ENCODE results near the gene ADAM12. TPM values are rescaled to one million over a fixed set of nuclear protein-coding genes. Genes with fewer than 3 reads are reported as not detected.

Gene ADAM12
- total and polyA plus RNA-seq, 2 of the 13 experiments (the other 11 are each of a cell fraction or from before 2014, with no cell fraction given): not detected

DNA sequence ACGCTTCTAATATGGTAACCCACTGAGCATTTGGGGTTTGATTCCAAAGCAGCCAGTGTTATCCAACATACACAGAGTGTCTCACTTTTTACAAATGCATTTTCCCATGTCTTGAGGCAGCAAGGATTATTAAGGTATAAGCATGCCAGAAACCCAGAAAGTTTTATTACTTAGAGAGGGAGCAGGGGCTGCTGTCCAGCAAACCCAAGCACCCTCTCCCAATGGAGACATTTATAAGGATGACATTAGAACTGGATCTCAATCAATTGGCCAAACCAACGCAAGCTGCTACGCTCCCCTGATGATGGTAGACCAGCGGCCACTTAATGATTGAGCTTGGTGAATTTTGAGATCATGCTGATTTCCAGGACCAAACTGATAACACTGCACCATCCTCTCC lies 315.7 kb downstream of the ADAM12 start:
- no peak for TF ChIP-seq FOXP1 (IDR thresholded peaks at IDR 0.05)
- TF ChIP-seq FOXP1 (CRISPR knock-in tag; IDR thresholded peaks at IDR 0.05): no peak
- no peak for TF ChIP-seq MYC (CRISPR knock-in tag; IDR thresholded peaks at IDR 0.05; ENCODE audit: borderline replicate concordance)
- TF ChIP-seq, protein P1, sequence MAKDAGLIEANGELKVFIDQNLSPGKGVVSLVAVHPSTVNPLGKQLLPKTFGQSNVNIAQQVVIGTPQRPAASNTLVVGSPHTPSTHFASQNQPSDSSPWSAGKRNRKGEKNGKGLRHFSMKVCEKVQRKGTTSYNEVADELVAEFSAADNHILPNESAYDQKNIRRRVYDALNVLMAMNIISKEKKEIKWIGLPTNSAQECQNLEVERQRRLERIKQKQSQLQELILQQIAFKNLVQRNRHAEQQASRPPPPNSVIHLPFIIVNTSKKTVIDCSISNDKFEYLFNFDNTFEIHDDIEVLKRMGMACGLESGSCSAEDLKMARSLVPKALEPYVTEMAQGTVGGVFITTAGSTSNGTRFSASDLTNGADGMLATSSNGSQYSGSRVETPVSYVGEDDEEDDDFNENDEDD (CRISPR knock-in tag; IDR thresholded peaks at IDR 0.05; ENCODE audit: borderline replicate concordance): no peak
- no peak for TF ChIP-seq ZNF772 (CRISPR knock-in tag; IDR thresholded peaks at IDR 0.05)
- TF ChIP-seq ZBTB7A (CRISPR knock-in tag; IDR thresholded peaks at IDR 0.05): no peak
- TF ChIP-seq IKZF4 (CRISPR knock-in tag; IDR thresholded peaks at IDR 0.05; ENCODE audit: borderline replicate concordance, low read depth, not compliant biosample characterization): no peak
- no peak for TF ChIP-seq FOXO1 (CRISPR knock-in tag; IDR thresholded peaks at IDR 0.05)
- no TSS peak for BruUV-seq (replicated peaks)
- Histone ChIP-seq H2AFZ (ENCODE audit: low read length) (no peak overlapping the region), H3K79me2 (ENCODE audit: insufficient read depth, low read length) (no peaks in the 10 kb centered on the region), H4K20me1 (ENCODE audit: insufficient read depth, low read length) (no peaks in the 10 kb centered on the region), H3K9me3 (ENCODE audit: low read length) (no peaks in the 10 kb centered on the region), H3K27ac (ENCODE audit: extremely low read length, insufficient read depth, low read length) (no peak overlapping the region), H3K4me3 (replicated peaks in 1 of 3; ENCODE audit: insufficient read depth in 1 of 3, low read depth in 2 of 3, low read length in 3 of 3) (no peak overlapping the region), H3K36me3 (replicated peaks in 1 of 2; ENCODE audit: control insufficient read depth in 1 of 2, insufficient read depth in 2 of 2, low read length in 2 of 2) (no peaks in the 10 kb centered on the region), H3K27me3 (ENCODE audit: control insufficient read depth in 1 of 2, insufficient read depth in 2 of 2, low read length in 2 of 2) (peaks cover 2 to 21% of the 10 kb centered on the region in 2 experiments; a peak in 3 of 5 replicates), H3K4me2 (ENCODE audit: low read depth, low read length) (no peak overlapping the region), H3K4me1 (ENCODE audit: insufficient read depth, low read length) (no peaks in the 10 kb centered on the region), H3K9ac (ENCODE audit: insufficient read depth, low read depth, low read length) (no peak overlapping the region)
- POLR2A ChIA-PET: no interaction called here
- DNase-seq (ENCODE audit: low spot score): no peak
- FAIRE-seq: no peak
- WGBS (ENCODE audit: low lambda C conversion rate): 40% methylated on average over 4 of the region's 4 CpGs
- in situ Hi-C loops (cut with HindIII; ENCODE audit: extremely low pct_ligation_motif_present, low pct_unique_long_range_greater_than_20kb): no loop called here
- ATAC-seq: no peak
- CTCF ChIA-PET (ENCODE audit: low intra/inter-chr PET ratio, low total read pairs): no interaction called here
- intact Hi-C loops (cut with micrococcal nuclease; ENCODE audit: unreplicated experiment): no loop called here
